ENCODE measurements around the gene TBC1D9. TPM values are rescaled to one million over a fixed set of nuclear protein-coding genes. Genes with fewer than 3 reads are reported as not detected.
A peak's percentile ranks its signal among the peaks of the same experiment; 100 is the strongest.

TBC1D9 gene
- total RNA-seq, 1 donor from 2014 or later: 38.5 TPM

GRCh38 chr4:140648716-140649308 lies 107.4 kb downstream of the TBC1D9 start:
- peak; percentile 80 for DNase-seq (ENCODE audit: low spot score)

DNA sequence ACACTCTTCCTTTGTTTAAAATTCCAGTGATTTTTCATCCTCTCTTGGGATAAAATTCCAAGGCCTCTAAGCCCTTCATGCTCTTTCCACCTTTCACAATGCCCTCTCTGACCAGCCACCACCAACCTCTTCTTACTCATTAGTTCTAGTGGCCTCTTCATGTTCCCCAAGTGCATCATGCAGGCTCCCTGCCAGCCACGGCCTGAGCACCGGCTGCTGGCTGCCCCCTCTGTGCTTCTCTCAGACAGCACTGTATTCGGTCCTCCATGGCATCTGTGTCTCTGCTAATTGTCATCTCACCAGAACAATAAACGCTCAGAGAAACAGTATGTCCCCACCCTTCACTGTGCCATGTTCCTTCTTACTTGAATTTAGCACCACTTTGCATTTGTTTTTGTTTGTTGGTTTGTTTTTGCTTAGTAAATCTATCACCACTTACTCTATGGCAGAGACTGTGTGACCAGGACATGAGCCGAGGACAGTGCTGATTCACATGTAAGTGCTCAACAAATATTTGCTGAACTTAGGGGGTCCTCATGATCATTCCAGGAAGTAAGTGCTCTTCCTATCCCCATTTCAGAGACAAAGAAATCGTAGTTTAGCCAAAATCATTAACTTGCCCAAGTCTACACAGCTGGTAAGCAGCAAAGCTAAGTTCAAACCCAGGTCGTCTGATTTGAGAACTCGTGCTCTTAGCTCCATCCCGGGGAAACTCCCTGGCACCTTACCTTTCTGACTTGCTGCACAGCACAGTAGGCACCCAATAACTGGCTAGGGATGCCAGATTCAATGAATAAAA lies 110.4 kb downstream of the TBC1D9 start:
- DNase-seq (ENCODE audit: low spot score): no peak

GRCh38 chr4:140645196-140645595 lies 111.0 kb downstream of the TBC1D9 start:
- DNase-seq (ENCODE audit: low spot score): no peak

GRCh38 chr4:140644470-140645185 lies 111.6 kb downstream of the TBC1D9 start:
- no peak for DNase-seq (ENCODE audit: low spot score)

DNA sequence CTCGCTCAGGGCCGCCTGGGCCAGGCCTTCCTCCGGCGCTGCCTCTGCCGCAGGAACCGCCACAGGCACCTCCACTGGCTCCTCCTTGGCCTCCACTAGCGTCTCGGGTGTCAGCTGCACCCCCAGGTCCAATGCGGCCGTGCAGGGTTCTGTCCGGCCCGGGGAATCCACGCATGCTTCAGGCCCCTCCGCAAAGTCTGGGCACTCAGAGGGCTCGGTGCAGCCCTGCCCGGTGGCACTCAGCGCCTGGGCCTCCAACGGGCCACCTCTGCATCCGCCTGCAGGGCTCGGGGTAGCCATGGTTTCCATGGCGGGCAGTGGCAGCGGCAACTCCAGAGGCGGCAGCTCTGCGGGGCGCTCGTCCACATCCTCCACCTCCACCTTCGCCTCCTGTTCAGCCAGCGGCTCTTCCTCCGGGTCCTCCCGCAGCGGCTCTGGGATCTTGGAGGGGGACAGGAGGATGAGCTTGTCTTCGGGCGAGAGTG lies 112.6 kb downstream of the TBC1D9 start:
- no peak for DNase-seq (ENCODE audit: low spot score)

- DNase-seq (ENCODE audit: low spot score): no peak
Measured at GRCh38 chr4:140642674-140643437, 113.3 kb downstream of the TBC1D9 start.

DNA sequence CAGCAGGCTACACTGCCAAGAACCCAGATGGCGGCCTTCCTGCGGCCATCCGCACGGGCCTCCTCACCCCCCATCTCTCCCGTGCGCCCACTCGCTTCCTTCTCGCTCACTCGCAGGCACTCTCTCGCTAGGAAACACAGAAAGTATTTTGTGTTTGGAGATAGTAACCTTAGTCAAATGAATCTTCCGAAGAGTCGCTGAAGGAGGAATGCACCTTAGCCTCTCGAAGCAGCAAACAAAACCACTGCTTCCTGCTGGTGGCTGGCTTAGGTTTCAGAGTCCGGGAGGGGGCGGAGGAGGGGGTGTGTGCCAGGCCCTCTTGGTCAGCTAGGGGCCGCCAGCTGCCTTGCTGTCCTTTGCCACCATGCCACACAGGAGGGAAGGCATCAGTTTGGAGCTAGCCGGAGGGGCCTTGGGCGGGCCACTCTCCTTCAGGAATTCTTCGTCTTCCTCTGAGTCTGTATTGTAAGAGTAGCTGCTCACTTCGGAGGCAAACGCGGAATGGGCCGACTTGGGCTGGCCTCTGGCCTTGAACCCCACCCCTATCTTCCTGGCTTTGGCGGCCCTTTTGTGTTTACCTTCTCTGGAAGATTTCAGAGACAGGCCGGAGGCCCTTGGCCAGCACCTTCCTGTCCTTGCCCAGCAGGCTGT lies 114.3 kb downstream of the TBC1D9 start:
- DNase-seq (ENCODE audit: low spot score): no peak

DNA sequence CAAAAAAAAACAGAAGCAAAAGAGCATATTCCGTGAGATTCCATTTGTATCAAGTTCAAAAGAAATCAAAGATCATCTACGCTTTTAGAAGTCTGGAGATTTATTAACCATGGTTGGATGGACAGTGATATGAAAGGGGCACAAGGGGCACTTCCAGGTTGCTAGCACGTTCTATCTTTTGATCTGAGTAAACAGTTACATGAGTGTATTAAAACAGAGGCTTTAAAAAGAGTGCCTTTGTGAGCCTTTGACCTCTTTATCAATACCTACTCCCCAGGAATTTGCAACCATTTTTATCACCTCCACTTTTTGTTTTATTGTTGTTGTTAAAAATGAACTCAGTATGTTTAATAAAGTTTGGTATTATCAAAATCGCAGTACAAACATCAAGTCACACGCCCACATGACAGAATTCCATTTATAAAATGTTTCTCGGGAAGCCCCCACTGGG lies 115.1 kb downstream of the TBC1D9 start:
- DNase-seq (ENCODE audit: low spot score): no peak

DNA sequence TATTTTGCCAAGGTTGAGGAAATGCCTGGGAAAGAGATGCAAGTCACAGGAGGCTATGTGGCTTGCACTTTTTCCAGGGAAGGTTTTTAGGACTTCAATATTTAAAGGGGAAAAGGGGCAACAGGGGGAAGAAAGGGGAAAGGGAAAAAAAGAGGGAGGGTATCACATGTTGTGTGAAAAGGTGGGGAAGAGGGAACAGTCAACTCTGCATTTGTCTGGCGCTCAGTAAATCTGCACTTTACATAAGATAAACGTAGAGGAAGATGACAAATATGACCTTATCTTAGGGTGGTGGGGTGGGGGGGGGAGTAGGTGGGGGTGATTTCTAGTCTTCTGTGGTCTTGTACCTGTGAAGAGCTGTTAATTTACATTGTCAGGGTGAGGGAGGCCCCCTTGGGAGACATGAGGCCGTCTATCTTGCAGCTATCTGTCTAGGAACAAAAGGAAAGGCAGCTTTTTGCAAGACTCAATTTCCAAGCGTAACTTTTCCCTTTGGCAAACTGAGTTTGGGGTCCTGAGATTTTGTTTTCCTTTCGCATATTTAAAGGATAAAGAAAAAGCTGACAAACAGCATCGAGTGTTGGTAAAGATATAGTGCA lies 115.9 kb downstream of the TBC1D9 start:
- no peak for DNase-seq (ENCODE audit: low spot score)

- DNase-seq (ENCODE audit: low spot score): no peak
Measured at GRCh38 chr4:140639066-140639465, 117.1 kb downstream of the TBC1D9 start.

- DNase-seq (ENCODE audit: low spot score): no peak
Measured at GRCh38 chr4:140637836-140638235, 118.3 kb downstream of the TBC1D9 start.

- DNase-seq (ENCODE audit: low spot score): peak; percentile 50
Measured at GRCh38 chr4:140635606-140636005, 120.6 kb downstream of the TBC1D9 start.

- DNase-seq (ENCODE audit: low spot score): no peak
Measured at GRCh38 chr4:140633951-140634350, 122.2 kb downstream of the TBC1D9 start.

GRCh38 chr4:140633124-140633523 lies 123.1 kb downstream of the TBC1D9 start:
- no peak for DNase-seq (ENCODE audit: low spot score)

- no peak for DNase-seq (ENCODE audit: low spot score)
Measured at GRCh38 chr4:140630246-140630645, 125.9 kb downstream of the TBC1D9 start.

DNA sequence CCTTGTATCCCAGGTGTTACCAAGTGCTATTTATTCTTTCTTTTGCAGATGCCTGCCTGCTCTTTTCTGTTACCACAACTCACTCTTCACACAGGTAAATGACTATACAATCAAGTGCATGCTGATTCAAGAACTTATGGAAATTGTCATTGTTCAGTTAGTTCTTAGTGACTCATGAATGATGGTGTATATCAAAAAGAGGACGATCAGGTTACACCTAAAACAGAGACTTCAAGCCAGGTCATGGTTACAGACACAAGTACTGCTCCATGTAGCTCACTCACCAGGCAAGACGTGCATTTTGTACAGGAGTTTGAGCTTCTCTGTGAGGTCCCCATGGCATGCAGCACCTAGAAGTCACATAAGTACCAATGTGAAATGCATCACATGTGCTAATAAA lies 128.2 kb downstream of the TBC1D9 start:
- DNase-seq (ENCODE audit: low spot score): no peak

DNA sequence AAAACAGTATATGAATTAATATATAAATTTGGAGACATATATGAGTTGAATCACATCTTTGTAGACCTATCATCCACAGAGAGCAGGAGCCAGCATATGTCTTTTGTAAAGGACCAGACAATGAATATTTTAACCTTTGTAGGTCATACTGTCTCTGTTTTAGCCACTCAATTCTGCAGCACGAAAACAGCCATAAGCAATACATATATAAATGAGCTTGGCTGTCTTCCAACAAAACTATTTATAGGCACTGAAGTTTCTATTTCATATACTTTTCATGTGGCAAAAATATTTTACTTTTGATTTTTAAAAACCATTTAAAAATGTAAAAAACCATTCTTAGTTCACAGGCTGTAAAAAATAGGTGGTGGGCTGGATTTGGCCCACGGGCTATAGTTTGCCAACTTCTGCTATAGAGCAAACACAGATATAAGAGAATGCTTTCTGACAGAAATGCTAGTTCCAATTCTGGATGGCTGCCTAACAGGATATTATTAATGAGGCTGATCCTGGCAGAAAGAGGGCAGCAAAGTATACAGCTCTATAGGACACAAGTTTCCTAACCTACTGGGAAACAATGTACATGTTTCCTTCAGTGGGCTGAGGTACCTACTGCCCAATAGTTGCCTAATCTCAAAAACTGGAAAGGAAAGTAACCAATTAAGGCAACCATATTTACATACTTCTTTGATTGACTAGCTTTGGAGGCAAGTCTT lies 129.4 kb downstream of the TBC1D9 start:
- DNase-seq (ENCODE audit: low spot score): peak; percentile 42

DNA sequence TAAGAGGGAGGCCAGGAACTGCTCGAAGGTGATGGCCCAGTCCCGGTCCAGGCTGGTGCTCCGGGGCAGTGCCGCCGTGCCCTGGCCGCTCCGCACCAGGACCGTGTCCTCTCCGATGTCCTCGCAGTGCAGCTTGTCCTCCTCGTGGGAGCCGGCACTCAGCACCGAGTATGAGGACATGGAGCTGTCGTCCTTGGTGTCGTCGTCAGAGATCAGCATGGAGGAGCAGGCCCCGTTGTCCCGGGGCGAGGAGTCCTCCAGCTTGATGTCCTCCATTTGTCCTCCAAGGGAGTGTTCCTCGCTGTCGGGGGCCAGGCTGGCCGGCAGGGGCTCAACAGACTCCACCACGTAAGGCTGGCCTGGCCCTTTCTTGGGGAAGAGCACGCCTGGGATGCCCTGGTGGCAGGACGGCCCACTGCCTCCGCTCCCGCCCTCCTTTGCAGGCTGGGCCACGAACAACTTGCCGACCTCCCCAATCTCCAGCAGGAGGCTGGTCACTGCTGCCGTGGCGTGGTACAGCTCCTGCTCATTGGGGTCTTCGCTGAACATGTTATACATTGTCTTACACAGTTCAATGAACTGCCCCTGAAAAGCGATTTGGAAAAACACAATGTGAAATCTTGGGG lies 133.7 kb downstream of the TBC1D9 start:
- no peak for DNase-seq (ENCODE audit: low spot score)

GRCh38 chr4:140621161-140621560 lies 135.0 kb downstream of the TBC1D9 start:
- no peak for DNase-seq (ENCODE audit: low spot score)
